Gastroesophageal sphincter (tissue), 4 donors: ENCODE data around the gene MT1M. TPM values are rescaled to one million over a fixed set of nuclear protein-coding genes. Genes with fewer than 3 reads are reported as not detected.

Experiments
- ATAC-seq: fragments of 150-250 bp; one replicate; pipeline ENCODE4 v1.9.1; 2016; ENCODE audit warnings: mild to moderate bottlenecking, moderate library complexity
- H3K27ac ChIP-seq, 4 donors: fragments of 200-600 bp; sonication (generic) in 3 of 4; 1 replicate in 3 of 4; 2 replicates in 1 of 4; pipeline ENCODE4 v1.5.1; 2016 to 2019
- H3K27me3 ChIP-seq: fragments of 200-600 bp; sonication (generic); one replicate; pipeline ENCODE4 v1.5.1; 2019
- H3K36me3 ChIP-seq, 2 donors: fragments of 200-600 bp; sonication (generic); one replicate each; pipeline ENCODE4 v1.5.1; 2019; ENCODE audit warnings: control low read depth in 1 of 2
- H3K4me1 ChIP-seq, 3 donors: fragments of 200-600 bp; sonication (generic); 1 replicate in 2 of 3; 2 replicates in 1 of 3; pipeline ENCODE4 v1.5.1; 2016 to 2019; ENCODE audit warnings: control low read depth in 2 of 3
- H3K4me3 ChIP-seq, 2 donors: fragments of 200-600 bp; sonication (generic); one replicate each; pipeline ENCODE4 v1.5.1; 2019; ENCODE audit warnings: mild to moderate bottlenecking in 1 of 2, moderate library complexity in 1 of 2
- H3K9me3 ChIP-seq, 3 donors: fragments of 200-600 bp; sonication (generic); one replicate each; pipeline ENCODE4 v1.5.1; 2017 to 2019; ENCODE audit warnings: control low read depth in 2 of 3
- CTCF ChIP-seq, 4 experiments: fragments of 200-600 bp in 2 of 4; fragments of 450-650 bp in 2 of 4; sonication (generic) in 1 of 4; IDR thresholded peaks; one replicate each; pipeline ENCODE4 v1.5.1; 2017 to 2019; ENCODE audit warnings: antibody characterized with exemption in 4 of 4, mild to moderate bottlenecking in 2 of 4, moderate library complexity in 2 of 4
- EP300 ChIP-seq: sonication (generic); formaldehyde crosslinking; IDR thresholded peaks from one replicate; pipeline ENCODE4 v1.6.1; 2017; ENCODE audit warnings: antibody characterized with exemption, mild to moderate bottlenecking
- POLR2A ChIP-seq, 2 donors: fragments of 450-650 bp; IDR thresholded peaks; one replicate each; pipeline ENCODE4 v1.6.1; 2017; ENCODE audit warnings: antibody characterized with exemption in 2 of 2, mild to moderate bottlenecking in 2 of 2, moderate library complexity in 1 of 2
- POLR2AphosphoS5 ChIP-seq: sonication (generic); formaldehyde crosslinking; IDR thresholded peaks from one replicate; pipeline ENCODE4 v1.6.1; 2017; ENCODE audit warnings: antibody characterized with exemption
- WGBS, 2 donors: methylation state at CpG; one replicate each; pipeline ENCODE4 v1.1.5; 2018; ENCODE audit warnings: low coverage in 1 of 2; 5-methylcytosine and 5-hydroxymethylcytosine counted together
- total RNA-seq, 4 donors: library from RNA; depleted of rRNA; stranded (reverse); fragments of >200 nt; gene quantifications; one replicate each; pipeline ENCODE4 v1.1.0, GENCODE V29; 2016

The MT1M gene
- total RNA-seq, 4 donors from 2014 or later: 2.6 to 36.9 (median 6.9) TPM

GRCh38 chr16:56606071-56606475 is 26.4 kb upstream of the MT1M start:
- no peak for ATAC-seq

DNA sequence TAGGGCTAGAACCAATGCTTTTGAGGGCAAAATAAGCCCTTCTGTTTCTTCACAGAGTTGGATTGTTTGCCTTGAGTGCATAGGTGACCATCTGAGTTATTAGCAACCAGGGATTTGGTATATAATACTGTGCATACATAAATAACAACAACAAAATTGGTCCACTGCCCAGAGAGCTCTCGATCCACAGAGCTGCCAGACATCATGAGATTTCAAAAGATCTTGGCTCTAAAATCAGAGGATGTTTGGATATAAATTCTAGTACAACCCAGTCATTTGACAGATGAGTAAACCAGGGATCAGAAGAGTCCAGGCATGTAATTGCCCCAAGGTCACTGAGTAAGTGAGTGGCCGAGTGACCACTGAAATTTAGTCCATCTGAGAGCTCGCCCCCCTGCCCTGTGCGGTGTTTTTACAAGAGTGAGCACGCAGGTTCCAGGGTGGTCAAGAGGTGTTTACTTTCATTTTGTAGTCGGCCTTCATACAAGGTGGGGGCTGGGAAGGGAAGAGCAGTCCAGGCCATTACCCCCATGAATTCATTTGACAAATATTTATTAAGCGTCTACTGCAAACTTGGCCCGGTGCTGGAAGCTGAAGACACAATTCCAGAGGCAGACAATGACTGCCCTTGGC is 25.9 kb upstream of the MT1M start:
- H3K36me3 ChIP-seq: no peaks in the 10 kb centered on the region
- H3K4me1 ChIP-seq: peaks cover 0 to 60% (median 26%) of the 10 kb centered on the region in 3 donors
- WGBS, 2 donors: 22 to 45% methylated on average over 6 to 7 of the region's 8 CpGs
- peak overlapping the region; percentile 59 to 92 (median 88) for H3K27ac ChIP-seq
- TF ChIP-seq EP300: no peak
- peak; percentile 79 for TF ChIP-seq POLR2AphosphoS5
- no peaks in the 10 kb centered on the region for H3K9me3 ChIP-seq
- no peaks in the 10 kb centered on the region for H3K27me3 ChIP-seq
- H3K4me3 ChIP-seq: peak overlapping the region in 1 of 2 donors; percentile 5
- peak; percentile 31 for ATAC-seq

More at GRCh38 chr16:56606071-56606475, 26.4 kb upstream of the MT1M start:
- H3K36me3 ChIP-seq: no peaks in the 10 kb centered on the region
- TF ChIP-seq CTCF (IDR thresholded peaks at IDR 0.05) (no peak), EP300 (no peak), POLR2AphosphoS5 (no peak), POLR2A (IDR thresholded peaks at IDR 0.05) (no peak)
- no peaks in the 10 kb centered on the region for H3K9me3 ChIP-seq
- 74 to 78% methylated on average over 1 to 2 of the region's 3 CpGs for WGBS, 2 donors
- H3K4me3 ChIP-seq: no peak overlapping the region
- H3K27ac ChIP-seq: peak overlapping the region; percentile 59 to 92 (median 88)
- H3K4me1 ChIP-seq: peaks cover 0 to 55% (median 24%) of the 10 kb centered on the region in 3 donors
- no peaks in the 10 kb centered on the region for H3K27me3 ChIP-seq

DNA sequence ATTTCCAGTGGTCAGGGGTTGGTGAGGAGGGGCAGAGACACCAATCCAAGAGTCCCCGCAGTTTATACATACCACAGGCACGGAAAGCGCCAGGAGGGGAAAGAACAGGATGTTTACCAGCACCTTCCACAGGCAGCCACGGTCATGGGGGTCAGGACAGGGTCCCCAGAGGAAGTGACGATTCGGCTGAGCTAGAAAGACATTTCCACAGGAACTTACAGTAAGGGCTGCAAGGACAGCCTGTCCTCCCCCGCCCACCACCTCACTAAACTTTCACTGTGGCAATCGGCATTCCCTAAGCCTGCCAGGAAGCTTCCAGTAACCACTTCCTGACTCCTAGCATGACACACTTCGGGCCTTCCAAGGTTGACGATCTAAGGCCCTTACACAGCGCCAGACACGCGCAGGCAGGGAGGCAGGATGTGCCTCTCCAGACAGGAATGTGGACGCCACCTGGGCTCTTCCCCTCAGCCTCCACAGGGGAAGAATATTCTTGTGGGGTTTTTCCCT is 25.3 kb upstream of the MT1M start:
- TF ChIP-seq CTCF (IDR thresholded peaks at IDR 0.05): no peak
- TF ChIP-seq EP300: peak; percentile 72
- TF ChIP-seq POLR2AphosphoS5: peak; percentile 99
- Histone ChIP-seq H3K27ac (peak overlapping the region; percentile 59 to 92 (median 88)), H3K4me1 (peaks cover 0 to 63% (median 26%) of the 10 kb centered on the region in 3 donors), H3K27me3 (no peaks in the 10 kb centered on the region), H3K36me3 (no peaks in the 10 kb centered on the region), H3K9me3 (no peaks in the 10 kb centered on the region), H3K4me3 (peak overlapping the region in 1 of 2 donors; percentile 5)
- 50 to 66% methylated on average over 5 to 8 of the region's 14 CpGs for WGBS, 2 donors
- ATAC-seq: peak; percentile 58

- ATAC-seq: no peak
- H3K4me3 ChIP-seq: peak overlapping the region in 1 of 2 donors; percentile 61
- 33 to 100% methylated on average over 1 of the region's 2 CpGs for WGBS, 2 donors
These were observed 24.8 kb upstream of the MT1M start for GRCh38 chr16:56607675-56608042.

DNA sequence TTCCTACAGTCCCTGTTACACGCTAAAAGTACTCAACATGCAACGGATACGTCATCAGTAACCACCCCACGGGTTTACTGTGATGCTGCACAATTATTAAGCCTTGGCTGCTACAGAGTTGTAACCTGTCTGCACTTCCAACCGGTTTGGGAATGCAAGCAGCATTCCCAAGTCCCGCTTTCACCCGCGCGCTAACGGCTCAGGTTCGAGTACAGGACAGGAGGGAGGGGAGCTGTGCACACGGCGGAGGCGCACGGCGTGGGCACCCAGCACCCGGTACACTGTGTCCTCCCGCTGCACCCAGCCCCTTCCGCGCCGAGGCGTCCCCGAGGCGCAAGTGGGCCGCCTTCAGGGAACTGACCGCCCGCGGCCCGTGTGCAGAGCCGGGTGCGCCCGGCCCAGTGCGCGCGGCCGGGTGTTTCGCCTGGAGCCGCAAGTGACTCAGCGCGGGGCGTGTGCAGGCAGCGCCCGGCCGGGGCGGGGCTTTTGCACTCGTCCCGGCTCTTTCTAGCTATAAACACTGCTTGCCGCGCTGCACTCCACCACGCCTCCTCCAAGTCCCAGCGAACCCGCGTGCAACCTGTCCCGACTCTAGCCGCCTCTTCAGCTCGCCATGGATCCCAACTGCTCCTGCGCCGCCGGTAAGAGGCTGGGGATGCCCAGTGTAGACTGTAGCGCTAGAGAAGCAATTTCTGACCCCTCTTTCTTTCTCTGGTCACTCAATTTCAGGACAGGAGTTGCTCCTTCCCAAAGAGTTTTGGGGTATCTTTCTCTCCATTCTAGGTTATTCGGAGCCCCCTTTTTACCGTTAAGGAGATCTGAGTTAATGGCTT is 24.2 kb upstream of the MT1M start, which contains the start of gene MT2A:
MT2A (plus strand) TSS at position 542 of the 833 bp plus-strand sequence; CDS start at position 614, 72 bp downstream.
- ATAC-seq: peak; percentile 83
- Histone ChIP-seq H3K4me3 (peak within 1 kb of the TSS; percentile 61 to 83), H3K27me3 (no peaks in the 10 kb centered on the region), H3K9me3 (no peaks in the 10 kb centered on the region), H3K4me1 (peaks cover 0 to 63% (median 26%) of the 10 kb centered on the region in 3 donors), H3K27ac (peak within 1 kb of the TSS; percentile 71 to 92 (median 88)), H3K36me3 (no peaks in the 10 kb centered on the region)
- TF ChIP-seq POLR2A (IDR thresholded peaks at IDR 0.05): peak; percentile 88 to 91
- TF ChIP-seq CTCF (IDR thresholded peaks at IDR 0.05): peak in 2 of 4 experiments; percentile 3 to 30
- TF ChIP-seq EP300: no peak
- peak; percentile 98 for TF ChIP-seq POLR2AphosphoS5
- 0 to 25% methylated on average over 2 to 9 of the region's 62 CpGs for WGBS, 2 donors

More at GRCh38 chr16:56607675-56608042, 24.8 kb upstream of the MT1M start:
- Histone ChIP-seq H3K27me3 (no peaks in the 10 kb centered on the region), H3K9me3 (no peaks in the 10 kb centered on the region), H3K27ac (peak overlapping the region; percentile 59 to 92 (median 88)), H3K36me3 (no peaks in the 10 kb centered on the region), H3K4me1 (peaks cover 0 to 63% (median 26%) of the 10 kb centered on the region in 3 donors)
- TF ChIP-seq POLR2AphosphoS5: no peak
- no peak for TF ChIP-seq EP300
- no peak for TF ChIP-seq POLR2A (IDR thresholded peaks at IDR 0.05)
